Astrocyte (in vitro differentiated cells and primary cell): ENCODE measurements around the gene NPB. TPM values are rescaled to one million over a fixed set of nuclear protein-coding genes. Genes with fewer than 3 reads are reported as not detected.

ENCODE experiments used
- DNase-seq: peaks from one replicate; pipeline ENCODE4 v3.0.0-alpha.2; 2010; ENCODE audit warnings: low read depth
- FAIRE-seq: peaks from 2 replicates; lab custom pipeline; 2011; peaks lifted over from hg19 to GRCh38; lab: Jason Lieb, UNC
- H2AFZ ChIP-seq: 2 replicates; pipeline ENCODE4 v1.6.0; 2012; ENCODE audit warnings: low read depth, low read length, inconsistent platforms
- H3K27ac ChIP-seq: 2 replicates; pipeline ENCODE4 v1.5.1; 2011; ENCODE audit warnings: low read depth, low read length, inconsistent platforms
- H3K27me3 ChIP-seq: 2 replicates; pipeline ENCODE4 v1.6.0; 2011; ENCODE audit warnings: low read length, inconsistent platforms; ENCODE audit not compliant: insufficient read depth
- H3K36me3 ChIP-seq: 2 replicates; pipeline ENCODE4 v1.5.1; 2011; ENCODE audit warnings: low read length, inconsistent platforms; ENCODE audit not compliant: insufficient read depth
- H3K4me1 ChIP-seq: 2 replicates; pipeline ENCODE4 v1.5.1; 2011; ENCODE audit warnings: low read length, inconsistent platforms; ENCODE audit not compliant: insufficient read depth
- H3K4me2 ChIP-seq: 2 replicates; pipeline ENCODE4 v1.6.0; 2012; ENCODE audit warnings: low read length, inconsistent platforms
- H3K4me3 ChIP-seq: 2 replicates; pipeline ENCODE4 v1.5.1; 2011; ENCODE audit warnings: low read depth, mild to moderate bottlenecking, low read length, inconsistent platforms; ENCODE audit not compliant: insufficient read depth
- H3K79me2 ChIP-seq: 2 replicates; pipeline ENCODE4 v1.6.0; 2012; ENCODE audit warnings: mild to moderate bottlenecking, low read length, inconsistent platforms; ENCODE audit not compliant: insufficient read depth
- H3K9ac ChIP-seq: 2 replicates; pipeline ENCODE4 v1.6.0; 2012; ENCODE audit warnings: mild to moderate bottlenecking, low read length, inconsistent platforms
- H3K9me3 ChIP-seq: 2 replicates; pipeline ENCODE4 v1.5.1; 2012; ENCODE audit warnings: low read depth, mild to moderate bottlenecking, low read length, inconsistent platforms; ENCODE audit not compliant: insufficient read depth
- H4K20me1 ChIP-seq: 2 replicates; pipeline ENCODE4 v1.6.0; 2012; ENCODE audit warnings: low read length, inconsistent platforms; ENCODE audit not compliant: insufficient read depth
- H3K27ac Mint-ChIP-seq: one replicate; pipeline ENCODE4 v1.8.0; 2021; ENCODE audit warnings: mild to moderate bottlenecking, mixed read lengths; ENCODE audit not compliant: unreplicated experiment
- H3K27me3 Mint-ChIP-seq: one replicate; pipeline ENCODE4 v1.8.0; 2021; ENCODE audit warnings: low read depth, mixed read lengths; ENCODE audit not compliant: unreplicated experiment
- H3K36me3 Mint-ChIP-seq: one replicate; pipeline ENCODE4 v1.8.0; 2021; ENCODE audit warnings: low read depth, mixed read lengths; ENCODE audit not compliant: unreplicated experiment
- H3K4me1 Mint-ChIP-seq: one replicate; pipeline ENCODE4 v1.8.0; 2021; ENCODE audit warnings: low read depth, mixed read lengths; ENCODE audit not compliant: unreplicated experiment
- H3K4me3 Mint-ChIP-seq: one replicate; pipeline ENCODE4 v1.8.0; 2021; ENCODE audit warnings: mild to moderate bottlenecking, moderate library complexity, mixed read lengths; ENCODE audit not compliant: unreplicated experiment
- H3K9me3 Mint-ChIP-seq: one replicate; pipeline ENCODE4 v1.8.0; 2021; ENCODE audit warnings: mild to moderate bottlenecking, mixed read lengths; ENCODE audit not compliant: unreplicated experiment
- EZH2 ChIP-seq: IDR thresholded peaks from 2 replicates; pipeline ENCODE4 v1.6.1; 2012; ENCODE audit warnings: mild to moderate bottlenecking, low read length, inconsistent platforms; ENCODE audit not compliant: insufficient read depth
- total RNA-seq: library from RNA; stranded (reverse); gene quantifications from 2 replicates; pipeline ENCODE4 v1.2.1, GENCODE V29; 2021
- TF ChIP-seq, protein P1 (sequence below): IDR thresholded peaks from 2 replicates; pipeline ENCODE4 v1.5.1; 2011; ENCODE audit warnings: low read depth, mild to moderate bottlenecking, inconsistent platforms, low read length, moderate library complexity; ENCODE audit not compliant: insufficient read depth

The NPB gene
- total RNA-seq, 1 donor from 2014 or later = 2.0 TPM

DNA sequence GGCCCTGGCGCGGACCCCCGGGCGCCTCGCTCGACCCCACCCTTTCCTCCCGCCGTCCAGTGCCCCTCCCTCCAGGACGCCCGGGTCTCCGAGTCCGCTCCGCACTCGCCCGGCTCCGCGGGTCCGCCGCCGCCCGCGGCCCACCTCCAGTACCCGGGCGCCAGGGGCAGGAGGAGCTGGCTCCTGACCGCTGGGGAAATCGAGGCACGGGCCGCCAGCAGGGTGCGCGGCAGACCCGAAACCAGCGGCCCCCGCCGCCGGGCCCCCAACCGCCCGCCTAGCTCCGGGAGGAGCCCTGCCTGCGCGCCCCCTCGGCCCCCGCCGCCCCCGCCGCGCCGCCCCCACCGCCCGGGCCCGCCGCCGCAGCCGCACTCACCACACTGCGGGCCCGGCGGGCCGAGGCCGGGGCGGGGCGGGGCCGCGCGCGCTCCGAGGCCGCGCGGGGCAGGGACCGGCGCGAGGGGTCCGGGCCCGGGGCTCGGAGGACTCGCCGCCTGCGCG is 25.2 kb downstream of the NPB start:
- peak overlapping the region; percentile 94 for H3K4me2 ChIP-seq
- Mint-ChIP-seq H3K27ac (no peak overlapping the region), H3K4me3 (no peak overlapping the region), H3K4me1 (peaks cover 14% of the 10 kb centered on the region), H3K27me3 (no peaks in the 10 kb centered on the region), H3K9me3 (no peaks in the 10 kb centered on the region), H3K36me3 (no peaks in the 10 kb centered on the region)
- H3K36me3 ChIP-seq = no peaks in the 10 kb centered on the region
- no peaks in the 10 kb centered on the region for H3K9me3 ChIP-seq
- peak overlapping the region; percentile 87 for H3K27ac ChIP-seq
- peaks cover 32% of the 10 kb centered on the region for H3K4me1 ChIP-seq
- no peak overlapping the region for H2AFZ ChIP-seq
- H3K4me3 ChIP-seq = peak overlapping the region; percentile 66
- no peaks in the 10 kb centered on the region for H3K27me3 ChIP-seq
- no peak for FAIRE-seq
- H3K9ac ChIP-seq = peak overlapping the region; percentile 88
- peaks cover 49% of the 10 kb centered on the region for H3K79me2 ChIP-seq
- no peak for TF ChIP-seq EZH2
- TF ChIP-seq, protein P1, sequence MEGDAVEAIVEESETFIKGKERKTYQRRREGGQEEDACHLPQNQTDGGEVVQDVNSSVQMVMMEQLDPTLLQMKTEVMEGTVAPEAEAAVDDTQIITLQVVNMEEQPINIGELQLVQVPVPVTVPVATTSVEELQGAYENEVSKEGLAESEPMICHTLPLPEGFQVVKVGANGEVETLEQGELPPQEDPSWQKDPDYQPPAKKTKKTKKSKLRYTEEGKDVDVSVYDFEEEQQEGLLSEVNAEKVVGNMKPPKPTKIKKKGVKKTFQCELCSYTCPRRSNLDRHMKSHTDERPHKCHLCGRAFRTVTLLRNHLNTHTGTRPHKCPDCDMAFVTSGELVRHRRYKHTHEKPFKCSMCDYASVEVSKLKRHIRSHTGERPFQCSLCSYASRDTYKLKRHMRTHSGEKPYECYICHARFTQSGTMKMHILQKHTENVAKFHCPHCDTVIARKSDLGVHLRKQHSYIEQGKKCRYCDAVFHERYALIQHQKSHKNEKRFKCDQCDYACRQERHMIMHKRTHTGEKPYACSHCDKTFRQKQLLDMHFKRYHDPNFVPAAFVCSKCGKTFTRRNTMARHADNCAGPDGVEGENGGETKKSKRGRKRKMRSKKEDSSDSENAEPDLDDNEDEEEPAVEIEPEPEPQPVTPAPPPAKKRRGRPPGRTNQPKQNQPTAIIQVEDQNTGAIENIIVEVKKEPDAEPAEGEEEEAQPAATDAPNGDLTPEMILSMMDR = no peak
- no peak for DNase-seq
- H4K20me1 ChIP-seq = peaks cover 57% of the 10 kb centered on the region

DNA sequence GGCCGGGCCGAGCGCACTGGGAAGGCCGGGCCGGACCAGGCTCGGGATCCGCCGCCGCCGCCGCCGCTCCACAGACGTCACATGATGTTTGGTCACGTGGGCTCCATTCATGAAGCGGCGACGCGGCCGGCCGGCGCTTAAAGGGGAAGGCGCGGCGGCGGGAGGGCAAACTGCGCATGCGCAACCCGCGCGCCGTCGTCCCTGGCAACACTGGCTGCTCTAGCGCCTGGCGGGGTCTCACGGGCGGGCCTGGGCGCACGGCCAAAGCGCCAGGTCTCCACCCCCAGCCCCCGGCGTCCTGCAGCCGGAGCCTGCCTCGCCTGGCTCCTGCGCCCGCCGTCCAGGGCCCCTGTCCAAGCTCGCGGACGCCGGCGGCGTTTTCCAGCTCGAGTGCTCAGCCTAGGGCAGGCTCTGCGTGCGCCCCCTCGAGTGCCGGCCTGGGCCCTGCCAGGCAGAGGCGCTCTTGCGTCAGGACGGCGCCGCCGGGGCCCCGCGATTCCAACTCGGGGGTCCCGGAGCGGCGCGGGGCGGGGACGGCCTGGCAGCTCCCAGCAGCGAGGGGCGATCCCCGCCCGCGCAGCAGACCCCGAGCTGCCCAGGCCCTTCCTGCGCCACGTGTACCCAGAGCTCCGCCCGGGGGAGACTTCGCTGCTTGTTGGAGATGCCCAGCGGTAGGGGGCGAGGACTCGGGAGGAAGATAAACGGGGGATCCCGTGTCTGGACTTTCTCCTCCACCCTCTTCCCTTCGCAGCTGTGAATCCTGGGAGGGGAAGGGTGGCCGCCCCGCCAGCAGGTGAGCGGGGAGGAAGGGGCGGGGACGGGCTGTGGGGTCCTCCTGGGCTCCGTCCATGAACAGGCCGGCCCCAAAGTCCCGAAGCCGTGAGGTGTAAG is 25.9 kb downstream of the NPB start, which contains the start of gene MAFG:
MAFG (minus strand) TSS at position 83 of the 891 bp plus-strand sequence. CDS start 4,550 bp downstream, outside the sequence.
- Mint-ChIP-seq H3K4me1 (peaks cover 14% of the 10 kb centered on the region), H3K4me3 (peak within 1 kb of the TSS; percentile 93), H3K27me3 (no peaks in the 10 kb centered on the region), H3K36me3 (no peaks in the 10 kb centered on the region), H3K27ac (peak within 1 kb of the TSS; percentile 98), H3K9me3 (no peaks in the 10 kb centered on the region)
- Histone ChIP-seq H3K9ac (peak within 1 kb of the TSS; percentile 88), H3K79me2 (peaks cover 42% of the 10 kb centered on the region), H2AFZ (peak within 1 kb of the TSS; percentile 77), H3K27me3 (no peaks in the 10 kb centered on the region), H3K9me3 (no peaks in the 10 kb centered on the region), H3K4me1 (peaks cover 32% of the 10 kb centered on the region), H3K36me3 (no peaks in the 10 kb centered on the region), H3K4me3 (peak within 1 kb of the TSS; percentile 66), H3K4me2 (peak within 1 kb of the TSS; percentile 94), H3K27ac (peak within 1 kb of the TSS; percentile 87), H4K20me1 (peaks cover 58% of the 10 kb centered on the region)
- DNase-seq (peak; percentile 75), FAIRE-seq (no peak)
- no peak for TF ChIP-seq EZH2
- TF ChIP-seq, protein P1 = peak; percentile 5
